HG03097 (cell line): ENCODE measurements around the gene BICC1.

Experiments used
- ATAC-seq: cut with Tn5 transposase; IDR thresholded peaks from one replicate; pipeline ENCODE4 v1.9.1; 2021; ENCODE audit not compliant: unreplicated experiment, low FRiP score

The BICC1 gene

GRCh38 chr10:58734116-58734515 lies 221.4 kb downstream of the BICC1 start:
- no peak for ATAC-seq

GRCh38 chr10:58734664-58735063 lies 222.0 kb downstream of the BICC1 start:
- no peak for ATAC-seq

- no peak for ATAC-seq
These were observed 222.4 kb downstream of the BICC1 start for GRCh38 chr10:58735087-58735486.

- ATAC-seq: no peak
These were observed 228.1 kb downstream of the BICC1 start for GRCh38 chr10:58740620-58741369.

GRCh38 chr10:58741673-58742072 lies 229.0 kb downstream of the BICC1 start:
- ATAC-seq: no peak

- ATAC-seq: no peak
These were observed 229.5 kb downstream of the BICC1 start for GRCh38 chr10:58742141-58742540.

- no peak for ATAC-seq
These were observed 230.9 kb downstream of the BICC1 start for GRCh38 chr10:58743466-58744115.

GRCh38 chr10:58746474-58747185 lies 234.0 kb downstream of the BICC1 start:
- no peak for ATAC-seq

GRCh38 chr10:58747687-58748086 lies 235.0 kb downstream of the BICC1 start:
- no peak for ATAC-seq

- no peak for ATAC-seq
These were observed 240.0 kb downstream of the BICC1 start for GRCh38 chr10:58752665-58753064.

GRCh38 chr10:58753425-58753824 lies 240.8 kb downstream of the BICC1 start:
- no peak for ATAC-seq

GRCh38 chr10:58754469-58755339 lies 242.0 kb downstream of the BICC1 start:
- no peak for ATAC-seq

- ATAC-seq: no peak
These were observed 242.6 kb downstream of the BICC1 start for GRCh38 chr10:58755340-58755610.

- ATAC-seq: no peak
These were observed 243.0 kb downstream of the BICC1 start for GRCh38 chr10:58755677-58756076.

GRCh38 chr10:58756130-58756719 lies 243.6 kb downstream of the BICC1 start:
- ATAC-seq: no peak

- no peak for ATAC-seq
These were observed 244.8 kb downstream of the BICC1 start for GRCh38 chr10:58757352-58758065.

GRCh38 chr10:58758321-58758720 lies 245.6 kb downstream of the BICC1 start:
- ATAC-seq: no peak

GRCh38 chr10:58764087-58764747 lies 251.5 kb downstream of the BICC1 start:
- ATAC-seq: no peak

GRCh38 chr10:58765910-58766309 lies 253.2 kb downstream of the BICC1 start:
- no peak for ATAC-seq
